22Rv1 (cell line): ENCODE measurements around the gene PTPRD.

ENCODE experiments used
- H3K27ac ChIP-seq: fragments of 450-650 bp; 2 replicates; pipeline ENCODE4 v1.5.1; 2017
- ZFX ChIP-seq: fragments of 450-650 bp; IDR thresholded peaks from 2 replicates; pipeline ENCODE4 v1.6.1; 2017; ENCODE audit warnings: antibody characterized with exemption, borderline replicate concordance
- TF ChIP-seq, protein P1 (sequence below): fragments of 450-650 bp; IDR thresholded peaks from 2 replicates; pipeline ENCODE4 v1.5.1; 2017; ENCODE audit warnings: mild to moderate bottlenecking

PTPRD gene

DNA sequence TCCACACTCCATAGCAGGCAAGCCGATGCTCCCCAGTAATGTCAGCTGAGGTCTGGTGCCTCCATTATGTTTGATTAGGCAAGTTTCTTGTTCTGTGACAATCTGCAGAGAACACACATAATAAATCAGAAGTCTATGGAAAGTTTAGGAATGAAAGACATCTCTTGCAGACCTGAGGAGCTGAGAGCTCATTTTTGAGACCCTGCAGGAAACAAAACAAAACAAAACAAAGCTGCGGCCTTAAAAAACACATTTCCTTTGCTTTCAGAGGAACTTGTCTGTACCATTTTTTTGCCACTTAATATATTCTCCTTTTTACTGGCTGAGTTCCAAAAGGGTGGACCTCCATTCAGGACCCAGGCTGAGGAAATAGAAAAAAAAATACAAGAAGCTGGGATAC, 2332.0 kb downstream of the PTPRD start:
- TF ChIP-seq ZFX = no peak
- TF ChIP-seq, protein P1, sequence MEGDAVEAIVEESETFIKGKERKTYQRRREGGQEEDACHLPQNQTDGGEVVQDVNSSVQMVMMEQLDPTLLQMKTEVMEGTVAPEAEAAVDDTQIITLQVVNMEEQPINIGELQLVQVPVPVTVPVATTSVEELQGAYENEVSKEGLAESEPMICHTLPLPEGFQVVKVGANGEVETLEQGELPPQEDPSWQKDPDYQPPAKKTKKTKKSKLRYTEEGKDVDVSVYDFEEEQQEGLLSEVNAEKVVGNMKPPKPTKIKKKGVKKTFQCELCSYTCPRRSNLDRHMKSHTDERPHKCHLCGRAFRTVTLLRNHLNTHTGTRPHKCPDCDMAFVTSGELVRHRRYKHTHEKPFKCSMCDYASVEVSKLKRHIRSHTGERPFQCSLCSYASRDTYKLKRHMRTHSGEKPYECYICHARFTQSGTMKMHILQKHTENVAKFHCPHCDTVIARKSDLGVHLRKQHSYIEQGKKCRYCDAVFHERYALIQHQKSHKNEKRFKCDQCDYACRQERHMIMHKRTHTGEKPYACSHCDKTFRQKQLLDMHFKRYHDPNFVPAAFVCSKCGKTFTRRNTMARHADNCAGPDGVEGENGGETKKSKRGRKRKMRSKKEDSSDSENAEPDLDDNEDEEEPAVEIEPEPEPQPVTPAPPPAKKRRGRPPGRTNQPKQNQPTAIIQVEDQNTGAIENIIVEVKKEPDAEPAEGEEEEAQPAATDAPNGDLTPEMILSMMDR = no peak
- H3K27ac ChIP-seq = no peak overlapping the region

DNA sequence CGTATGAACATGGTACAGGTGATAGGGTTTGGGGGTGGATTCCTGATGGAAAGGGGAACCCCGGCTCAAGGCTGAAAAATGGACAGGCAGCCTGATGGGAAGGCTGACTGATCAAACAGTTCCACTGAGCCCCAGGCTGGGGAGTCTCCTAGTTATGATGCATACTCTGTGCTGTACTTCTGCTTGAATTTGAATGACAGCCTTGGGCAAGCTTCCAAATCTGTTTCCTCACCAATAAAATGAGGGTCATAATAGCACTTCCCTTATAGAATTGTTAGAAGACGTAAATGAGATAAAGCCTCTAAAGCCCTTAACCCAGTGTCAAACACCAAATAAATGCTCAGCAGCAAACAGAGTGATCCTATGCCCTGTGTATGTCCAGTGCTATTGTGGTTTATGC, 2334.8 kb downstream of the PTPRD start:
- H3K27ac ChIP-seq = no peak overlapping the region
- TF ChIP-seq, protein P1 = no peak
- no peak for TF ChIP-seq ZFX

DNA sequence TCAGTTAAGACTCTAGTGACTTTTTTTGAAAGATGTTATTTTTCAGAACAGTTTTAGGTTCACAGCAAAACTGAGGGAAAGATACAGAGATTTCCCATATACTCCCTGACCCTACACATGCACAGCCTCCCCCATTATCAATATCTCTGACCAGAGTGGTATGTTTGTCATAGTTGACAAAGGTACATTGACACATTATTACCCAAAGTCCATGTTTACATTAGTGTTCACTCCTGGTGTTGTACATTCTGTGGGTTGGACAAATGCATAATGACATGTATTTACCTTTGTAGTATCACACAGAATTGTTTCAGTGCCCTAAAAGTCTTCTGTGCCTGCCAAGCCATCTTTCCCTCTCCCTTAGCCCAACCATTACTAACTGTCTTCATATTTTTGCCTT, 2342.6 kb downstream of the PTPRD start:
- no peak overlapping the region for H3K27ac ChIP-seq
- TF ChIP-seq, protein P1 = no peak
- TF ChIP-seq ZFX = no peak

DNA sequence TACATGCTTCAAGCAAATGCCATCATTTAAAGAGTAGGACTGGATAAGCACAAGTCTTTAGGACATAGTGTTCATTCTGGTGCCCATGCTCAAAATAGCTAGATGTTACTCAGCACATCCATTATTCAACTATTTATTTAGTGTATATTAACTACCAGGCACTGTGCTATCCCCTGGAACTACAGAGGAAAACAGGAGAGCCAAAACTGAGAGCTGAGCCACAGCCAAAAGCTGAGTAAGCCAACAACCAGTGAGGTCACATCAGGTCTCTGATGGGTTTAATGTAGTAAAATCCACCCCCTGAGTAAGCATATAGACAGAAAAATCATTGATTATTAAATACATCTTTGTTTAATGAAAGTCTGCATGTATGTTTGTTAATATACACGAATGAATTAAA, 2343.9 kb downstream of the PTPRD start:
- no peak overlapping the region for H3K27ac ChIP-seq
- TF ChIP-seq, protein P1 = no peak
- TF ChIP-seq ZFX = no peak

DNA sequence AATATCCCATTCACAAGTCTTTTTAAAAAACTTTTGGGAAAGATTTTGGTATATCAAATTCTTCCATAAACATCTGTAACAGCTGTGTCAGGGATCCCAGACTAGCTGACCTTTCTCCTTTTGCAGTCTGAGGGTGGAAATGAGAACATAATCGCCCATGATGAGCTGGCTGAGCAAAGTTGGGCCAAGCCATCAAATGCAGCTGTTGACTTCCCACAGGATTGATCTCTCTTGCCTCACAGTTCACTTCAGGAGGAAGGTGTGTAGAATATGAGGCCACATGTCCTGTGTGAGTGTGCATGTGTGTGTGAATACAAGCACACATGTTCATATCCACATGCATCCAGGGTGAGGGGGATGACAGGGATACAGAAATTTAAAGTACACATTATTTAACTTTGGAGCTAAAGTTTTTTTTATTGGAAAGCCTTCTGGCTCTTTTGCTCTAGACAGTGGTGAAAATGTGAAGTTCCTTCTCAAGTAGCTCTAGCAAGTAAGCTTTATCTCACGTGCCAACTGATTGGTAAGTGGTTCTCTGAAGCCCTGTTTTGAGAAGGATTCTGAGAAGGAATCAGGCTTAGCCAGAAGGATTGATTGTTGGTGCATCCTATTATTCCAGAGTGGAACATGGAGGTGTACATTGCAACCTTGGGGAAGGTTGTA, 2344.5 kb downstream of the PTPRD start:
- H3K27ac ChIP-seq = no peak overlapping the region
- TF ChIP-seq, protein P1 = no peak
- no peak for TF ChIP-seq ZFX

DNA sequence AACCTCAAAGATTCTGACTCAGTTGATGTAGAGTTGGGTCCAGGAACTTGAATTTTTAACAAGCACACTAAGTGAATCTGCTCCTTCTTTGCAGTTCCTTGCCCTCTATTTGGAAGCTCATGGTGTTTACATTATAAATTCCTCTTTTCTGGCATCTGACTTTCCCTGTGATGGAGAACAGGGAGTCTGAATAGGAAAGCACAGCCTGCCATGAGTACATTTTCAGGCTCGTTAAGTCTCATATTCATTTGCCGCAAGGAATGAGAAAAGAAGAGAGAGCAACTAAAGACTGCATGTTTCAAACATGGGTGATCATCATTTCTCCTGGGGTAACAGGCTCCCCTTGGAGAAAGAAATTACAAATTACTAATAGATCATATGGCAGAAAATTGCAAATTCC, 2345.2 kb downstream of the PTPRD start:
- no peak overlapping the region for H3K27ac ChIP-seq
- TF ChIP-seq, protein P1 = no peak
- TF ChIP-seq ZFX = no peak

DNA sequence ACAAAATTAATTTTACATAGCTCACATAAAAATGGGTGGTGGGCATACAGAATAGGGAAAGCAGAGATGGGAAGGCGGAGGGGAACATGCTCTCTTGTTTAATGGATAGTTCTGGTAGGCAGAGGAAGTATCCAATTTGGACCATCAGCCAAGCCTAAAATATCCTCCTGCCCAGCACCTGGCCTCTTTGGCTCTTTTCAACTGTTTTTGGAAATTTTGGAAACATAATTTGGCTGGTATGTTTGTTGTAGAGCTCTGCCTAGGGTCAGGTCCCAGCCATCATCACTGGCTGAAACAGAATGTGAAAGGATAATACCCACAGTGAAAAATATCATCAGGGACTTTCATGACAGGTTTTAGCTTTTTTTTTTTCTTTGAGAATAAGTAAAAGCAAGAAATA, 2345.9 kb downstream of the PTPRD start:
- no peak overlapping the region for H3K27ac ChIP-seq
- TF ChIP-seq, protein P1 = no peak
